T-helper 1 cell treated with Interleukin-12 subunit alpha and Interleukin-12 subunit beta and Interleukin-4 antibody, amounts not matched to agents 30 ng/mL and 1 ng/mL, for 36 hours (primary cell): ENCODE measurements around the gene CCDC174. TPM values are rescaled to one million over a fixed set of nuclear protein-coding genes. Genes with fewer than 3 reads are reported as not detected.

Source experiments
- intact Hi-C: fragments of 100-400 bp; cut with micrococcal nuclease; formaldehyde crosslinking; loops from one replicate; pipeline ENCODE4 v1.15.1; 2024
- total RNA-seq: library from RNA; stranded (reverse); gene quantifications from 2 replicates; pipeline ENCODE4 v1.2.3, GENCODE V29; 2022

The CCDC174 gene
- total RNA-seq, 1 donor from 2014 or later: 24.1 TPM

DNA sequence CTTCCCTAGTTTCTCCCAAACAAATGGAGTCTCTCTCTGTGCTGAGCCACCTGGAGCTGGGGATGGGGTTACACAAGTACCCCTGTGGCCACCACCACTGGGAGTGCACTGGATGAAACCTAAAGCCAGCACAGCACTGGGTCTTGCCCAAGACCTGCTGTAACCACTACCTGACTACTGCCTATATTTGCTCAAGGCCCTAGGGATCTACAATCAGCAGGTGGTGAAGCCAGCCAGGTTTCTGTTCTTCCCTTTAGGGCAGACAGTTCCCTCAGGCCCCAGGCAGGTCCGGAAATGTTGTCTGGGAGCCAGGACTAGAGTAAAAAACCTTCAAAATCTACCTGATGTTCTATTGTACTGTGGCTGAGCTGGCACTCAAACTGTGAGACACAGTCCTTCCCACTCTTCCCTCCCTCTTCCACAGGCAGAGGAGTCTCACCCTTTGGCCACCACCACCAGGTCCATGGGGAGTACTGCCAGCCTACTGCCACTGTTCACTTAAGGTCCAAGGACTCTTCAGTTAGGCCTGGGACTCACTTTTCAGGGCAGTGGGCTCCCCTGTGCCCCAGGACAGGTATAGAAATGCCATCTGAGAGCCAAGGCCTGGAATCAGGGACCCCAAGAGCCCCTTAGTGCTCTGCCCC, 47.2 kb downstream of the CCDC174 start:
- intact Hi-C loops: no loop called here

DNA sequence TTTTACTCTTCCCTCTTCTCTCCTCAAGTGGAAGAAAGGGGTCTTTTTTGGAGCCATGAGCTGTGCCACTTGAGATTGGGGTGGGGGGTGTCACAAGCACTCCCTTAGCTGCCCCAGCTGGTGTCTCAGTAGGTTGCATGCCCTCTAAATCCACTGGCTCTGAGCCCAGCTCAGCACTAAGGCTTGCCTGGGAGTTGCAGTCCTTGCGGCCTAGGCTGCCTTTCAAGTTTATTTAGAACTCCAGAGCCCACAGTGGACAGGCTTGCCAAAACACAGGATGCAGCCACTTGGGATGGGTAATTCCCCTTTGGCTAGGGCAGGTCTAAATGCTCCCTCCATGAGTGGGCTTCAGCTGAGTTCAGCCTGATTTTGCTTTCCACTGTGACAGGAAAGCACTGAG, 48.1 kb downstream of the CCDC174 start:
- intact Hi-C loops: no loop called here

DNA sequence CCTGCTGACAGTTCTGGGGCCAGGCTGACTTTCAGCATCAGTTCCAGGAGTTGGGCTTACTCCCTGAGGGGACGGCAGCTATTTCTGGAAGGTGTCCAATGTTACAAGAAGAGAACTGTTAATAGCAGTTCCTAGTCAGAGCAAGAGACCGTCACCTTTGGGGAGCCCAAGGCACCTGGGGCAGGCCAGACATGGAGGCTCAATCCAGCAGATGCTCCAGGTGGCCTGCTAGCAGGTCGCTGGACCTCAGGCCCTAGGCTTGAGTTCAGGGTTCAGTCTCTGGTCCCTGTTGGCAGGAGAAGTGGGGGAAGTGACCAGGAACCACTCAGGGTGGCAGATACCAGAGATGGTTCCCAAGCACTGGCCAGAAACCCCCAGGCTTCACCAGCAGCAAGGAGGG, 49.3 kb downstream of the CCDC174 start:
- intact Hi-C loops: no loop called here

DNA sequence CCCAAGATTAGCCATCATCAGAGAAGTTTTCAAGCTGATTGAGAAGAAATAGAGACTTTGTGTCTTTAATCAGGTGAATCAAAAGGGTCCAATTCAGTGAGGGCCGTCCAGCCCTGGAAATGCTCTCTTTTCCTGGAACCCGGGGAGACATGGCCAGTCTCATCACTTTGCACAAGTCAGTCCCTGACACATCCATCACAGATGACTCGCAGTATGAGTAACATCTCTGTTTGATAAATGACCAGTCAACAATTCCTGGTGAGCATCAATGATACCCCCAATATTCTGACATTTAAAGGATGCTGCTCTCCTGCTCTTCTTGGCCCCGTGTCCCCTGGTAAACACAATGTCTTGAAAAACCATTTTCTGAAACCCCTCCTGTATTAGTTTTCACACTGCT, 50.1 kb downstream of the CCDC174 start:
- intact Hi-C loops: no loop called here

DNA sequence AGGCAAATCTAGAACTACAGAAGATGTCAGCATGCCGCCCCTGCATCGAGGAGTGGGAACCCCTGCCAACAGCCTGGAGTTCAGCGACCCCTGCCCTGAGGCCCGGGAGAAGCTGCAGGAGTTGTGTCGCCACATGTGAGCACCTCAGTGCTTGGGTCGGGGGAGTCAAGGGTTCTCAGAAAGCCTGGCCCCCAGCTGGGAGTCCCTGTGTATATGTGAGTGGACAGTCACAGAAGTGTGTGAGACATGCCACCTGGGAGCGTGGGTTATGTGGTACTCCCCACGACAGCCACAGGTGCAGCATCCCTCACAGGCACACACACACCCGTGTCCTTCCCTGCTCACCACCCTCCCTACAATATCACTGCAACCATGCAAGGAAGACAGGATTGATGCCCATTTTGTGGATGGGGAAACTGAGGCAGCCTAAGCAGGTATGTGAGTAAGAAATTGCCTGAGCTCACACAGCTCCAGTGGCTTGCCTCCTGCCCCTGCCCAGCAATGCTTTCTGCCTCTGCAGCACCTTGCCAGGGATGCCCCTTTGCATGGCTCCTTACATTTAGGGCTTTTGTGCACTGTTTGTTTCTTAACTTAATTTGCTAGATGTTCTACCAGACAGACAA, 51.7 kb downstream of the CCDC174 start:
- intact Hi-C loops: no loop called here

DNA sequence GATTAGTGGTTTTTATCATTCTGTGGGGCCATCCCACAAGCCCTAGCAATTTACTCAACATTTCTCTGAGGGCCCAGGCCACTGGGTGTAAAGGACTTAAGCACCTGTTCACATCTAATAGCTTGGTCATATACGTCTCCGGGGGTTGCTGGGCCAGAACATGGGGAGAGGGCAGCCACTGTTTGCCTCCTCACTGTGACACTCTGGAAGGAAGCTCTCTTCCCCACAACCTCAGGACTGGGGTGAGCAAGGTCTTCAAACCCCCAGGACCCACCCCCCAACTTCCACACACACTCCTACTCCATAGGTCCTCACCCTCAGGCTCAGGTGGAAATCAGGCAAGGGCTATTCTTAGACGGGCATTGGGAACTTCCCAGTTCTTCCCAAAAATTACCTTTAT, 52.2 kb downstream of the CCDC174 start:
- intact Hi-C loops: no loop called here

DNA sequence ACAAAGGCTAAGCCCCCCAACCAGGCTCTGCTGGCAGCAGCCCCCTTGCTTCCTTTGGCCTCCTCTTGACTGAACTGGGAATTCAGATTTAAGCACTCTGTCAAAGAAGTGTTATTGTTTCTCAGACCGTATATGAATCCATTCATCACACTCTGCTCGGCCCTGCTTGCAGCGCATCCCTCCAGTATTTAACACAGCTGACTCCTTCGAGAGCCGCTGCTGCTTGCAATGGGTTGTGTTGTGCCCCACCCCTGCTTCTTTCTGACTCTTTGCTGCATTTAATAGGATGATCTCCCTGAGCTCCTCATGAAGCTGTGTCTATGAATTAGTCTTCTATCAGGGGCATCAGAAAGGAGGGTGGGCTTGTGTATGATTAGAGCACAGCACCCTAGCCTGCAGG, 54.5 kb downstream of the CCDC174 start:
- intact Hi-C loops: no loop called here

DNA sequence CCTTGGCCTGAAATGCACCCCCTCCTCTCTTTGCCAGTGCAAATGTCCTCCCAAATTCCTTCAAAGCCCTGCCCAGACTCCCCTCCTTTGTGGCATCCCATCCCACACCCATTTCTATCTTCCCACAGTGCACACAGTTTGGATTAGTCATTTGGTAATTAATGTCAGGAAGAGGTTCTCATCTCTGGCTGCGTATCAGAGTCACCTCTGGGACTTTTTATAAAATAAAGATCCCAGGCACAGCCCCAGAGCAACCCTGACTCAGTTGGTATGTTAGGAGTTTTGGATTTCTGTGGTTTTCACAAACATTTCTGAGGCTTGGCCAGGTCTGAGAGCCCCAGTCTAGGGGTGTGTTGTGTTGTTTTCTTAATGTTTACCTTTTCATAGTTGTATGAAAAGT, 65.0 kb downstream of the CCDC174 start:
- intact Hi-C loops: no loop called here

DNA sequence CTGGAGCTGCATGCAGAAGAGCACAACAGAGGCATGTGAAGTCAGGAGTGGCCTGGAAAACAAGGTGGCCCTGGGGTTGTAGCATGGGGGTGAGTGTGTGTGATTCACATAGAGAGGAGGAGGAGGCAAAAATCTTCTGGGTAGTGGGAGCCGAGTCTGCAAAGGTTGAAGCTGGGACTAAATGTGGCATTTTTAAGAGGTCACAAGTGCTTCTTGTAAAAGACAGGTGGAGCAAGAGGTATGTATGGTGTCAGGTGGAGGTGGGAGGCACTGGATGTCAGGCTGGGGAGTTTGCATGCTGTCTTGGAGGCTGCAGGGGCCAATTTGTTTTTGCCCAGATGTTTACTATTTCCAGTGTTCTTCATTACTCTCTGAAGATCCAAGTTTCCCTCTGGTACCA, 65.7 kb downstream of the CCDC174 start:
- intact Hi-C loops: no loop called here

DNA sequence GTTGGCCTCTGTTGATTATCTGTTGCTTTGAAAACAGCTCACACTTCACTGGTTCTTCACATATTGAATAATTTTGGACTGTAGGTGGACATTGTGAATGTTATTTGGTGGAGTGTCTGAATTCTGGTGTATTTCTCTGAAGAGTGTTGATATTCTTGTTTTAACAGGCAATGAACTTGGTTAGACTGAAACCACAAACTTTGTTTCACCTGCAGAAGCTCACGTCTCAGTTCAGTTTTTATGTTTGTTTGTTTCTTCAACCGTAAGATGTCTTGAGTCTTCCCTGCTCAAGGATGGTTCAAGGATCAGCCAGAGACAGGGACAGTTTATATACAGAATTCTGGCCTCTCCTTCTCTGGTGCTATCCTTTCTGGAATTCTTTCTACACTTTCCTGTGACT, 67.0 kb downstream of the CCDC174 start:
- intact Hi-C loops: no loop called here

DNA sequence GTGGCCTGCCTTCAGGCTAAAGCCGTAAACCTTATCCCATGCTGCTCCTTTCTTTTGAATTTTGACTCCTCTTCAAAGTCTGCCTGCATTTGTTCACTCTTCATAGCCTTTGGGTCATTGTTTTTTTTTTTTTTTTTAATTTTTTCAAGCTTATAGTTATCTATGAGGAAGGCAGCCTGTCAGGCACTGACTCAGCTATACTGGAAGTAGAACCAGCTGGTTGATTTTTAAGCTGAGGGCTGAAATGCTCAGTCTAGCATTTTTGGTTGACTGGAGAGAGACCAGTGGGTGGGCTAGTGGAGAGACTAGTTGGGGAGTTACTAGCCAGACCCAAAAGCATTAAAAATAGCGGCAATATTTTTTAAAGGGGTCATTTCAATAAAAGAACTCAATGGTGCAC, 67.4 kb downstream of the CCDC174 start:
- intact Hi-C loops: no loop called here

DNA sequence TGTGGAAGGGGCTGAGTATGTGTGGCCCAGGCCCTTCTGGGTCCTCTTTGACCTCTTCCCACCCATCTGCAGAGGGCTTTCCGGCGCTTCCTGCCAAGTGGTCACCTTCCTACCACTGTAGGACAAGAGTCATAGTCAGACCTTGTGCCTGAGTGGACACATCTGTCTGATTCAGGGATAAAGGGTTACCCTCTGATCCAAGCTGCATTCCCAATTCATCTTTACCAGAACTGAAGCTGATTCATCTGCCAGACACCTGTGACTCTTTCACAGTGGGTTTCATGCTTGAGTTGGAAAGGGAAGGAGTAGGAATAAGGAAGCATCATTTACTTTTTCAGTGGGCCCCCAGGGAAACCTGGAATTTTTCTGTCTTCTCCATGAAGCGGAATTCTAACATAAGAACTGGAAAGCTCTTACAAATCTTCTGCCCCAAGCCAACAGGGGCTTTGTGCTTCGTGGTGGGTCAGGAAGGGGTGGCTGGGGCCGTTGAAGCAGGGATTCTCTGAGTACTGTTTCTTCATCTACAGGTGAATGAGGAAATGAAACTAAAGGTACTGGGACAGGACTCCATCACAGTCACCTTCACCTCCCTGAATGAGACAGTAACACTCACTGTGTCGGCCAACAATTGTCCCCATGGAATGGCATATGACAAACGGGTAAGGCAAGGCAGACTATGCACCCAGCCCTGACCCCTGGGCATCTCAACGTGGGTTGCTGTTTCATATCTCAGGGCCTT, 69.7 kb downstream of the CCDC174 start:
- intact Hi-C loops: no loop called here

Other genes with a start within 250 kb of the CCDC174 start
- 43.3 and 43.7 TPM in 2 replicates for gene SLC6A6, start 249.2 kb upstream of the CCDC174 start, total RNA-seq
- 0.05 and 0.10 TPM in 2 replicates for gene GRIP2, start 111.4 kb upstream of the CCDC174 start, total RNA-seq
- 0.24 and 0.25 TPM in 2 replicates for gene C3orf20, start 23.4 kb downstream of the CCDC174 start, total RNA-seq
- gene FGD5, start 167.2 kb downstream of the CCDC174 start, total RNA-seq: not detected in 2 replicates